Adrenal gland (tissue), 5 donors: ENCODE results near the gene ITGB3.

ENCODE experiments used
- POLR2A ChIP-seq, 2 donors: fragments of 450-650 bp; IDR thresholded peaks; one replicate each; pipeline ENCODE4 v1.6.1; 2017; ENCODE audit warnings: antibody characterized with exemption in 2 of 2, mild to moderate bottlenecking in 2 of 2, moderate library complexity in 1 of 2
- TF ChIP-seq, protein P1 (sequence below), 6 experiments: fragments of 450-650 bp in 4 of 6; fragments of 200-600 bp in 2 of 6; sonication (generic) in 1 of 6; IDR thresholded peaks; 1 replicate in 5 of 6; 2 replicates in 1 of 6; pipeline versions ENCODE4 v1.5.1 to v1.8.0; 2016 to 2021; ENCODE audit warnings: antibody characterized with exemption in 6 of 6, mild to moderate bottlenecking in 2 of 6, moderate library complexity in 1 of 6
- donor health status: DM: no; HTN: no; CAD: no.

- TF ChIP-seq, protein P1, sequence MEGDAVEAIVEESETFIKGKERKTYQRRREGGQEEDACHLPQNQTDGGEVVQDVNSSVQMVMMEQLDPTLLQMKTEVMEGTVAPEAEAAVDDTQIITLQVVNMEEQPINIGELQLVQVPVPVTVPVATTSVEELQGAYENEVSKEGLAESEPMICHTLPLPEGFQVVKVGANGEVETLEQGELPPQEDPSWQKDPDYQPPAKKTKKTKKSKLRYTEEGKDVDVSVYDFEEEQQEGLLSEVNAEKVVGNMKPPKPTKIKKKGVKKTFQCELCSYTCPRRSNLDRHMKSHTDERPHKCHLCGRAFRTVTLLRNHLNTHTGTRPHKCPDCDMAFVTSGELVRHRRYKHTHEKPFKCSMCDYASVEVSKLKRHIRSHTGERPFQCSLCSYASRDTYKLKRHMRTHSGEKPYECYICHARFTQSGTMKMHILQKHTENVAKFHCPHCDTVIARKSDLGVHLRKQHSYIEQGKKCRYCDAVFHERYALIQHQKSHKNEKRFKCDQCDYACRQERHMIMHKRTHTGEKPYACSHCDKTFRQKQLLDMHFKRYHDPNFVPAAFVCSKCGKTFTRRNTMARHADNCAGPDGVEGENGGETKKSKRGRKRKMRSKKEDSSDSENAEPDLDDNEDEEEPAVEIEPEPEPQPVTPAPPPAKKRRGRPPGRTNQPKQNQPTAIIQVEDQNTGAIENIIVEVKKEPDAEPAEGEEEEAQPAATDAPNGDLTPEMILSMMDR (IDR thresholded peaks at IDR 0.05): no peak
- no peak for TF ChIP-seq POLR2A (IDR thresholded peaks at IDR 0.05)
Measured at GRCh38 chr17:47273245-47273644, 19.6 kb downstream of the ITGB3 start.
